H9 (cell line): ENCODE data around the gene PKN1. TPM values are rescaled to one million over a fixed set of nuclear protein-coding genes. Genes with fewer than 3 reads are reported as not detected.

Experiments used
- DNase-seq: peaks from one replicate; pipeline ENCODE4 v3.0.0-alpha.2; 2017
- H2AFZ ChIP-seq: one replicate; pipeline ENCODE4 v1.6.1; 2013; ENCODE audit warnings: mild to moderate bottlenecking, low read length, control low read depth, moderate library complexity
- H2AK5ac ChIP-seq: 2 replicates; pipeline ENCODE4 v1.6.1; 2013; ENCODE audit warnings: low read length, control low read depth, mixed read lengths; ENCODE audit not compliant: insufficient read length
- H2BK120ac ChIP-seq: one replicate; pipeline ENCODE4 v1.6.1; 2013; ENCODE audit warnings: low read depth, mild to moderate bottlenecking, low read length, control low read depth, inconsistent platforms; ENCODE audit not compliant: poor library complexity, severe bottlenecking
- H2BK12ac ChIP-seq: 2 replicates; pipeline ENCODE4 v1.6.1; 2013; ENCODE audit warnings: low read length, control low read depth, mixed read lengths, low read depth; ENCODE audit not compliant: insufficient read length
- H2BK15ac ChIP-seq: 2 replicates; pipeline ENCODE4 v1.6.1; 2013; ENCODE audit warnings: low read depth, low read length, control low read depth
- H2BK20ac ChIP-seq: one replicate; pipeline ENCODE4 v1.6.1; 2013; ENCODE audit warnings: low read depth, mild to moderate bottlenecking, low read length, control low read depth, inconsistent platforms; ENCODE audit not compliant: poor library complexity, severe bottlenecking
- H2BK5ac ChIP-seq: 2 replicates; pipeline ENCODE4 v1.6.1; 2013; ENCODE audit warnings: low read length, control low read depth, mixed read lengths; ENCODE audit not compliant: insufficient read length
- H3K14ac ChIP-seq: 2 replicates; pipeline ENCODE4 v1.6.1; 2013; ENCODE audit warnings: low read length, control low read depth; ENCODE audit not compliant: insufficient read depth
- H3K18ac ChIP-seq: 2 replicates; pipeline ENCODE4 v1.6.1; 2013; ENCODE audit warnings: low read depth, mild to moderate bottlenecking, mixed read lengths, low read length, control low read depth; ENCODE audit not compliant: insufficient read length
- H3K23ac ChIP-seq: 2 replicates; pipeline ENCODE4 v1.6.1; 2013; ENCODE audit warnings: low read length, control low read depth, mixed read lengths, low read depth; ENCODE audit not compliant: insufficient read length
- H3K23me2 ChIP-seq: 2 replicates; pipeline ENCODE4 v1.6.1; 2013; ENCODE audit warnings: low read depth, mild to moderate bottlenecking, mixed read lengths, low read length, control low read depth; ENCODE audit not compliant: insufficient read length, poor library complexity, severe bottlenecking
- H3K27ac ChIP-seq: 2 replicates; pipeline ENCODE4 v1.5.1; 2013; ENCODE audit warnings: low read length, control low read depth, mixed read lengths, low read depth; ENCODE audit not compliant: insufficient read length
- H3K27me3 ChIP-seq: 2 replicates; pipeline ENCODE4 v1.6.1; 2013; ENCODE audit warnings: low read length, control low read depth, inconsistent platforms; ENCODE audit not compliant: insufficient read depth
- H3K4ac ChIP-seq: 2 replicates; pipeline ENCODE4 v1.6.1; 2013; ENCODE audit warnings: low read depth, mild to moderate bottlenecking, control low read depth, inconsistent platforms, low read length, moderate library complexity
- H3K4me1 ChIP-seq: 2 replicates; pipeline ENCODE4 v1.6.1; 2013; ENCODE audit warnings: low read length, control low read depth, inconsistent platforms; ENCODE audit not compliant: insufficient read depth
- H3K4me2 ChIP-seq: 2 replicates; pipeline ENCODE4 v1.6.1; 2013; ENCODE audit warnings: low read length, control low read depth, mixed read lengths; ENCODE audit not compliant: insufficient read length, insufficient read depth
- H3K56ac ChIP-seq: 2 replicates; pipeline ENCODE4 v1.6.1; 2013; ENCODE audit warnings: low read depth, mild to moderate bottlenecking, mixed read lengths, low read length, control low read depth; ENCODE audit not compliant: insufficient read length
- H3K79me1 ChIP-seq: 2 replicates; pipeline ENCODE4 v1.6.1; 2013; ENCODE audit warnings: low read depth, mild to moderate bottlenecking, moderate library complexity, low read length, control low read depth, inconsistent platforms; ENCODE audit not compliant: insufficient read depth, poor library complexity, severe bottlenecking
- H3K79me2 ChIP-seq: 2 replicates; pipeline ENCODE4 v1.6.1; 2013; ENCODE audit warnings: low read length, control low read depth, inconsistent platforms; ENCODE audit not compliant: insufficient read depth
- H3K9ac ChIP-seq: 2 replicates; pipeline ENCODE4 v1.6.1; 2013; ENCODE audit warnings: low read length, control low read depth, mixed read lengths; ENCODE audit not compliant: insufficient read length; ENCODE audit errors: extremely low read depth
- H3K9me3 ChIP-seq: one replicate; pipeline ENCODE4 v1.6.1; 2013; ENCODE audit warnings: low read depth, low read length, inconsistent platforms; ENCODE audit not compliant: control insufficient read depth
- H3T11ph ChIP-seq: one replicate; pipeline ENCODE4 v1.6.1; 2013; ENCODE audit warnings: mild to moderate bottlenecking, low read length, control low read depth, inconsistent platforms
- H4K20me1 ChIP-seq: one replicate; pipeline ENCODE4 v1.6.1; 2013; ENCODE audit not compliant: control insufficient read depth, insufficient read length, insufficient read depth
- H4K5ac ChIP-seq: 2 replicates; pipeline ENCODE4 v1.6.1; 2013; ENCODE audit warnings: low read depth, mild to moderate bottlenecking, mixed read lengths, low read length, control low read depth; ENCODE audit not compliant: insufficient read length
- H4K8ac ChIP-seq: replicated peaks from 2 replicates; pipeline ENCODE4 v1.6.1; 2013; ENCODE audit warnings: low read length, control low read depth, mixed read lengths, low read depth; ENCODE audit not compliant: insufficient read length
- H4K91ac ChIP-seq: 2 replicates; pipeline ENCODE4 v1.6.1; 2013; ENCODE audit warnings: low read depth, mild to moderate bottlenecking, moderate library complexity, mixed read lengths, low read length, control low read depth; ENCODE audit not compliant: insufficient read length
- H3K27ac Mint-ChIP-seq, 3 experiments: 2 replicates in 2 of 3; 3 replicates in 1 of 3; pipeline ENCODE4 v1.8.0; 2020 to 2021; ENCODE audit warnings: mixed read lengths in 3 of 3, mild to moderate bottlenecking in 1 of 3, moderate library complexity in 1 of 3
- H3K27me3 Mint-ChIP-seq: 2 replicates; pipeline ENCODE4 v1.8.0; 2021; ENCODE audit warnings: low read depth, mild to moderate bottlenecking, moderate library complexity, mixed read lengths
- H3K36me3 Mint-ChIP-seq, 3 experiments: 2 replicates in 2 of 3; 3 replicates in 1 of 3; pipeline ENCODE4 v1.8.0; 2020 to 2021; ENCODE audit warnings: low read depth in 3 of 3, mixed read lengths in 3 of 3; ENCODE audit not compliant: insufficient read depth in 1 of 3
- H3K4me1 Mint-ChIP-seq, 2 experiments: 2 replicates each; pipeline ENCODE4 v1.8.0; 2020; ENCODE audit warnings: mixed read lengths in 2 of 2
- H3K4me3 Mint-ChIP-seq, 2 experiments: 2 replicates in 1 of 2; 3 replicates in 1 of 2; pipeline ENCODE4 v1.8.0; 2020 to 2021; ENCODE audit warnings: mild to moderate bottlenecking in 2 of 2, mixed read lengths in 2 of 2, moderate library complexity in 1 of 2
- H3K9me3 Mint-ChIP-seq, 2 experiments: 2 replicates in 1 of 2; 3 replicates in 1 of 2; pipeline ENCODE4 v1.8.0; 2020; ENCODE audit warnings: mild to moderate bottlenecking in 2 of 2, mixed read lengths in 2 of 2, moderate library complexity in 1 of 2
- CTCF ChIP-seq: fragments of 200-600 bp; sonication (generic); conservative IDR thresholded peaks from 3 replicates; pipeline ENCODE4 v1.8.0; 2021; ENCODE audit warnings: antibody characterized with exemption, mild to moderate bottlenecking
- WGBS: extraction: QIAGEN DNeasy Blood & Tissue Kit; methylation state at CpG from one replicate; pipeline ENCODE4 v1.1.7; 2013; ENCODE audit warnings: missing lambda C conversion rate, low lambda C conversion rate, mixed read lengths; ENCODE audit not compliant: insufficient read length; ENCODE audit errors: extremely low coverage; 5-methylcytosine and 5-hydroxymethylcytosine counted together
- total RNA-seq: library from RNA; stranded (reverse); gene quantifications from 2 replicates; pipeline ENCODE4 v1.2.1, GENCODE V29; 2021

Gene PKN1
- total RNA-seq, 1 experiment from 2014 or later = 159 TPM

- H4K5ac ChIP-seq = no peak overlapping the region
- no peak overlapping the region for H2AK5ac ChIP-seq
- no peak overlapping the region for H2AFZ ChIP-seq
- H4K20me1 ChIP-seq = no peaks in the 10 kb centered on the region
- H3K79me2 ChIP-seq = no peaks in the 10 kb centered on the region
- H3K4me1 ChIP-seq = no peaks in the 10 kb centered on the region
- no peak overlapping the region for H3K18ac ChIP-seq
- H4K8ac ChIP-seq = no peak overlapping the region
- Mint-ChIP-seq H3K4me1 (peaks cover 4 to 7% of the 10 kb centered on the region in 2 experiments), H3K27me3 (no peaks in the 10 kb centered on the region), H3K27ac (no peak overlapping the region; a peak in 1 of 7 replicates), H3K9me3 (no peaks in the 10 kb centered on the region), H3K4me3 (no peak overlapping the region), H3K36me3 (peaks cover 29 to 62% (median 47%) of the 10 kb centered on the region in 3 experiments; a peak in 6 of 7 replicates)
- WGBS = no CpG with 5 or more reads among the region's 16 CpGs
- no peak overlapping the region for H3K4me2 ChIP-seq
- no peak overlapping the region for H2BK20ac ChIP-seq
- H3K56ac ChIP-seq = no peak overlapping the region
- no peaks in the 10 kb centered on the region for H3K9me3 ChIP-seq
- no peaks in the 10 kb centered on the region for H3K79me1 ChIP-seq
- no peak overlapping the region for H2BK5ac ChIP-seq
- H3K27ac ChIP-seq = no peak overlapping the region
- H3K27me3 ChIP-seq = no peaks in the 10 kb centered on the region
- H3K14ac ChIP-seq = no peak overlapping the region
- no peak overlapping the region for H3T11ph ChIP-seq
- H2BK12ac ChIP-seq = no peak overlapping the region
- DNase-seq = no peak
- no peak overlapping the region for H3K4ac ChIP-seq
- H2BK120ac ChIP-seq = no peak overlapping the region
- H4K91ac ChIP-seq = no peak overlapping the region
- H3K9ac ChIP-seq = no peak overlapping the region
- no peaks in the 10 kb centered on the region for H3K23me2 ChIP-seq
- H3K23ac ChIP-seq = no peak overlapping the region
- no peak for TF ChIP-seq CTCF
- no peak overlapping the region for H2BK15ac ChIP-seq
These were observed 54.4 kb downstream of the PKN1 start for GRCh38 chr19:14487370-14488125.
